Panc1 (cell line): ENCODE data around the gene SRGAP3. TPM values are rescaled to one million over a fixed set of nuclear protein-coding genes. Genes with fewer than 3 reads are reported as not detected.

Experiments
- ATAC-seq: fragments of 200-7000 bp; cut with Tn5 transposase; 2 replicates; pipeline ENCODE4 v1.9.1; 2020; ENCODE audit warnings: mild to moderate bottlenecking, moderate library complexity
- BruUV-seq: library from RNA; stranded (reverse); fragments of 400-500 nt; replicated peaks from 2 replicates; lab custom pipeline; 2021; lab: Mats Ljungman, UMichigan
- CTCF ChIA-PET: fragments of 300-600 bp; sonication (Branson Sonifier 250); formaldehyde crosslinking; loops from one replicate; lab custom pipeline; 2022; ENCODE audit warnings: antibody characterized with exemption; lab: Charles Lee
- POLR2A ChIA-PET: fragments of 300-600 bp; sonication (Branson Sonifier 250); formaldehyde crosslinking; loops from one replicate; lab custom pipeline; 2022; ENCODE audit warnings: antibody characterized with exemption; lab: Charles Lee
- DNase-seq: peaks from one replicate; pipeline ENCODE4 v3.0.0-alpha.2; 2010; ENCODE audit warnings: low read depth, low spot score
- H3K27ac ChIP-seq: 2 replicates; pipeline ENCODE4 v1.5.1; 2011; ENCODE audit warnings: mild to moderate bottlenecking, low read length, inconsistent platforms
- H3K27me3 ChIP-seq: fragments of 200-500 bp; sonication (Bioruptor generic); 2 replicates; pipeline ENCODE4 v1.6.0; 2014; ENCODE audit warnings: low read length, inconsistent platforms; ENCODE audit not compliant: control insufficient read depth, insufficient read depth
- H3K36me3 ChIP-seq: fragments of 200-500 bp; sonication (Bioruptor generic); 2 replicates; pipeline ENCODE4 v1.5.1; 2014; ENCODE audit warnings: inconsistent platforms, mild to moderate bottlenecking, low read length, moderate library complexity; ENCODE audit not compliant: control insufficient read depth, insufficient read depth
- H3K4me1 ChIP-seq: 2 replicates; pipeline ENCODE4 v1.5.1; 2011; ENCODE audit warnings: inconsistent platforms, mild to moderate bottlenecking, low read length, moderate library complexity; ENCODE audit not compliant: control insufficient read depth, insufficient read depth
- H3K4me3 ChIP-seq, 2 experiments: 2 replicates each; pipeline ENCODE4 v1.5.1; 2011 to 2012; ENCODE audit warnings: low read depth in 2 of 2, low read length in 2 of 2, mild to moderate bottlenecking in 2 of 2, inconsistent platforms in 1 of 2, moderate library complexity in 1 of 2
- H3K9me3 ChIP-seq: fragments of 200-500 bp; sonication (Bioruptor generic); 2 replicates; pipeline ENCODE4 v1.5.1; 2014; ENCODE audit warnings: low read depth, mild to moderate bottlenecking, inconsistent platforms, low read length, moderate library complexity; ENCODE audit not compliant: control insufficient read depth, insufficient read depth
- CTCF ChIP-seq: fragments of 450-650 bp; IDR thresholded peaks from 2 replicates; pipeline ENCODE4 v1.5.1; 2017; ENCODE audit warnings: mild to moderate bottlenecking
- POLR2AphosphoS5 ChIP-seq: IDR thresholded peaks from 2 replicates; pipeline ENCODE4 v1.6.1; 2012; ENCODE audit warnings: mild to moderate bottlenecking, low read depth, low read length, moderate library complexity
- REST ChIP-seq, 2 experiments: IDR thresholded peaks; 2 replicates each; pipeline ENCODE4 v1.6.1; 2011 to 2012; ENCODE audit warnings: low read depth in 2 of 2, control low read depth in 1 of 2, low read length in 1 of 2, mild to moderate bottlenecking in 1 of 2, moderate library complexity in 1 of 2; ENCODE audit not compliant: insufficient read depth in 1 of 2
- SIN3A ChIP-seq: IDR thresholded peaks from 2 replicates; pipeline ENCODE4 v1.6.1; 2012; ENCODE audit warnings: low read depth, mild to moderate bottlenecking, low read length, moderate library complexity, borderline replicate concordance; ENCODE audit not compliant: insufficient read depth
- TCF7L2 ChIP-seq: IDR thresholded peaks from 2 replicates; pipeline ENCODE4 v1.6.1; 2011; ENCODE audit warnings: mild to moderate bottlenecking, low read depth, low read length, inconsistent platforms
- in situ Hi-C: cut with HindIII; loops from 2 replicates; pipeline ENCODE4 v1.10.0; 2016; ENCODE audit warnings: low sequenced_read_pairs, low pct_unique_long_range_greater_than_20kb
- intact Hi-C: fragments of 100-400 bp; cut with micrococcal nuclease; formaldehyde crosslinking; loops from one replicate; pipeline ENCODE4 v1.10.0; 2022; ENCODE audit not compliant: unreplicated experiment
- total RNA-seq: library from RNA; stranded (reverse); gene quantifications from one replicate; pipeline ENCODE4 v1.2.1, GENCODE V29; 2021; ENCODE audit not compliant: unreplicated experiment

SRGAP3 gene
- total RNA-seq, 1 experiment from 2014 or later = 0.82 TPM

- ChIA-PET POLR2A (no interaction called here), CTCF (no interaction called here)
- ATAC-seq (no peak), DNase-seq (no peak)
- no TSS peak for BruUV-seq
- Histone ChIP-seq H3K4me3 (no peak overlapping the region), H3K9me3 (no peaks in the 10 kb centered on the region), H3K27me3 (no peaks in the 10 kb centered on the region), H3K4me1 (no peaks in the 10 kb centered on the region), H3K27ac (no peak overlapping the region), H3K36me3 (no peaks in the 10 kb centered on the region)
- TF ChIP-seq REST (IDR thresholded peaks at IDR 0.05; ENCODE audit: insufficient read depth in 1 of 2, low read depth in 2 of 2, low read length in 1 of 2) (no peak), SIN3A (no peak), CTCF (no peak), POLR2AphosphoS5 (no peak), TCF7L2 (no peak)
- intact Hi-C loops = no loop called here
- in situ Hi-C loops = no loop called here
These were observed 138.0 kb downstream of the SRGAP3 start for GRCh38 chr3:9111417-9111816.

GRCh38 chr3:9110802-9111201 is 138.6 kb downstream of the SRGAP3 start:
- BruUV-seq = no TSS peak
- no peaks in the 10 kb centered on the region for H3K36me3 ChIP-seq
- ChIA-PET POLR2A (no interaction called here), CTCF (no interaction called here)
- DNase-seq (no peak), ATAC-seq (no peak)
- H3K4me1 ChIP-seq = no peaks in the 10 kb centered on the region
- in situ Hi-C loops (no loop called here), intact Hi-C loops (no loop called here)
- no peak overlapping the region for H3K27ac ChIP-seq
- H3K4me3 ChIP-seq = no peak overlapping the region
- TF ChIP-seq TCF7L2 (no peak), POLR2AphosphoS5 (no peak), SIN3A (no peak), CTCF (no peak), REST (IDR thresholded peaks at IDR 0.05; ENCODE audit: insufficient read depth in 1 of 2, low read depth in 2 of 2, low read length in 1 of 2) (no peak)
- H3K27me3 ChIP-seq = no peaks in the 10 kb centered on the region
- no peaks in the 10 kb centered on the region for H3K9me3 ChIP-seq
